CD14-positive monocyte (primary cell): Measurements from ENCODE around the gene STK39. TPM values are rescaled to one million over a fixed set of nuclear protein-coding genes. Genes with fewer than 3 reads are reported as not detected.

ENCODE experiments used
- DNase-seq, 3 donors: peaks; one replicate each; pipeline ENCODE4 v3.0.0-alpha.2; 2011 to 2022
- H2AFZ ChIP-seq: 2 replicates; pipeline ENCODE4 v1.6.0; 2012; ENCODE audit warnings: mild to moderate bottlenecking, low read depth, low read length, inconsistent platforms; ENCODE audit not compliant: insufficient read depth, poor library complexity, severe bottlenecking
- H3K27ac ChIP-seq, 2 donors: 1 replicate in 1 of 2; 2 replicates in 1 of 2; pipeline ENCODE4 v1.5.1; 2012 to 2013; ENCODE audit warnings: low read length in 2 of 2, control low read depth in 1 of 2, inconsistent platforms in 1 of 2, low read depth in 1 of 2, mild to moderate bottlenecking in 1 of 2
- H3K27me3 ChIP-seq, 2 donors: one replicate each; pipeline versions ENCODE4 v1.6.0 to v1.6.1; 2011 to 2013; ENCODE audit warnings: low read length in 2 of 2; ENCODE audit not compliant: control insufficient read depth in 2 of 2, insufficient read depth in 2 of 2
- H3K36me3 ChIP-seq, 2 donors: replicated peaks in 1 of 2; 1 replicate in 1 of 2; 2 replicates in 1 of 2; pipeline versions ENCODE4 v1.5.1 to v1.6.1; 2012 to 2013; ENCODE audit warnings: low read length in 2 of 2, control low read depth in 1 of 2, inconsistent platforms in 1 of 2, mild to moderate bottlenecking in 1 of 2; ENCODE audit not compliant: insufficient read depth in 2 of 2, control insufficient read depth in 1 of 2
- H3K4me1 ChIP-seq, 2 donors: 1 replicate in 1 of 2; 2 replicates in 1 of 2; pipeline versions ENCODE4 v1.5.1 to v1.6.1; 2012 to 2013; ENCODE audit warnings: low read length in 2 of 2, control low read depth in 1 of 2, inconsistent platforms in 1 of 2, mild to moderate bottlenecking in 1 of 2, moderate library complexity in 1 of 2; ENCODE audit not compliant: insufficient read depth in 2 of 2, control insufficient read depth in 1 of 2
- H3K4me2 ChIP-seq: replicated peaks from 2 replicates; pipeline ENCODE3; 2012; ENCODE audit warnings: low read length, moderate library complexity, mild to moderate bottlenecking; ENCODE audit not compliant: poor library complexity, severe bottlenecking; ENCODE audit errors: extremely low read depth
- H3K4me3 ChIP-seq, 3 experiments: fragments of 200-600 bp in 1 of 3; sonication (generic) in 1 of 3; replicated peaks in 1 of 3; 1 replicate in 2 of 3; 2 replicates in 1 of 3; pipeline ENCODE4 v1.5.1; 2011 to 2013; ENCODE audit warnings: low read length in 3 of 3, mild to moderate bottlenecking in 3 of 3, control low read depth in 2 of 3, low read depth in 2 of 3, inconsistent platforms in 1 of 3, moderate library complexity in 1 of 3
- H3K79me2 ChIP-seq: 2 replicates; pipeline ENCODE4 v1.6.0; 2012; ENCODE audit warnings: mild to moderate bottlenecking, control low read depth, inconsistent platforms, low read length, moderate library complexity; ENCODE audit not compliant: insufficient read depth
- H3K9ac ChIP-seq: 2 replicates; pipeline ENCODE4 v1.6.0; 2017; ENCODE audit warnings: low read length, mild to moderate bottlenecking; ENCODE audit not compliant: insufficient read depth, poor library complexity, severe bottlenecking
- H3K9me3 ChIP-seq, 2 donors: replicated peaks in 1 of 2; 1 replicate in 1 of 2; 2 replicates in 1 of 2; pipeline versions ENCODE4 v1.5.1 to v1.6.1; 2012 to 2013; ENCODE audit warnings: low read length in 2 of 2, control low read depth in 1 of 2; ENCODE audit not compliant: control insufficient read depth in 1 of 2, insufficient read depth in 1 of 2
- H4K20me1 ChIP-seq: 2 replicates; pipeline ENCODE4 v1.6.0; 2012; ENCODE audit warnings: mild to moderate bottlenecking, low read length, control low read depth, moderate library complexity; ENCODE audit not compliant: insufficient read depth
- H3K27ac Mint-ChIP-seq, 7 donors: one replicate each; pipeline ENCODE4 v1.8.0; 2020; ENCODE audit warnings: mild to moderate bottlenecking in 7 of 7, mixed read lengths in 7 of 7, moderate library complexity in 6 of 7, inconsistent platforms in 2 of 7
- H3K27me3 Mint-ChIP-seq, 3 donors: one replicate each; pipeline ENCODE4 v1.8.0; 2021 to 2022; ENCODE audit warnings: low read depth in 3 of 3, mild to moderate bottlenecking in 3 of 3, mixed read lengths in 3 of 3, moderate library complexity in 3 of 3, inconsistent platforms in 1 of 3
- H3K36me3 Mint-ChIP-seq, 2 donors: one replicate each; pipeline ENCODE4 v1.8.0; 2020; ENCODE audit warnings: mixed read lengths in 2 of 2, inconsistent platforms in 1 of 2, mild to moderate bottlenecking in 1 of 2
- H3K4me1 Mint-ChIP-seq: one replicate; pipeline ENCODE4 v1.8.0; 2020; ENCODE audit warnings: mild to moderate bottlenecking, mixed read lengths
- H3K4me3 Mint-ChIP-seq, 2 donors: one replicate each; pipeline ENCODE4 v1.8.0; 2020; ENCODE audit warnings: mild to moderate bottlenecking in 2 of 2, mixed read lengths in 2 of 2, moderate library complexity in 1 of 2
- H3K9me3 Mint-ChIP-seq, 7 donors: one replicate each; pipeline ENCODE4 v1.8.0; 2020 to 2022; ENCODE audit warnings: mixed read lengths in 7 of 7, mild to moderate bottlenecking in 6 of 7, moderate library complexity in 6 of 7, inconsistent platforms in 2 of 7
- CTCF ChIP-seq: fragments of 200-600 bp; IDR thresholded peaks from one replicate; pipeline ENCODE4 v1.8.0; 2022; ENCODE audit warnings: antibody characterized with exemption, mild to moderate bottlenecking
- WGBS: methylation state at CpG from one replicate; pipeline ENCODE4 v1.1.5; 2013; ENCODE audit warnings: missing lambda C conversion rate; ENCODE audit not compliant: insufficient coverage; 5-methylcytosine and 5-hydroxymethylcytosine counted together
- intact Hi-C, 2 donors: fragments of 100-400 bp; cut with micrococcal nuclease; formaldehyde crosslinking; loops; one replicate each; pipeline versions ENCODE4 v1.15.0 to v1.15.1; 2023
- polyA plus RNA-seq, 3 donors: library from polyadenylated mRNA; depleted of rRNA in 1 of 3; unstranded in 2 of 3; stranded (reverse) in 1 of 3; fragments of 300-500 nt in 2 of 3; fragments of >200 nt in 1 of 3; fragmentation: Illumina TruSeq in 2 of 3; gene quantifications; 1 replicate in 2 of 3; 2 replicates in 1 of 3; pipeline ENCODE4 v1.2.3, GENCODE V29; 2012 to 2021

STK39 gene
- polyA plus RNA-seq, 3 donors: 1.2 to 2.7 (median 2.6) TPM

DNA sequence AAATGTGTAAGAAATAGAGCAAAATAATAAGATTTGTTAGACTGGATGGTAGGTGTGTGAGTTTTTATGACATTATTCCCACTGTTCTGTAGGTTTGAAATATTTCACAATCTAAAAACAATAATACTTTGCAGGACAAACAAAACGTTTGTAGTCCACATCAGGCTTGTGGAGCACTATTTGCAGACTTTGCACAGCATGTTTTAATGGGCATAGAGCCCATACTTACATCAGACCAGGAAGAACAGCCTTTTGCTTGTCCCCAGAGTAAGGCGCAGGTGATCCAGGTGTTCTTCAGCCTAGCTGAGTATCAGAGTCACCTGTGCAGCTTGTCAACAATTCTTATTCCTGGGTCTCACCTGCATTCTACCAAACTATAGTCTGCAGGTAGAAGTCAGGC is 9.1 kb upstream of the STK39 start:
- no peaks in the 10 kb centered on the region for H3K79me2 ChIP-seq
- H3K9me3 Mint-ChIP-seq: peaks cover 9 to 21% (median 19%) of the 10 kb centered on the region in 7 donors

DNA sequence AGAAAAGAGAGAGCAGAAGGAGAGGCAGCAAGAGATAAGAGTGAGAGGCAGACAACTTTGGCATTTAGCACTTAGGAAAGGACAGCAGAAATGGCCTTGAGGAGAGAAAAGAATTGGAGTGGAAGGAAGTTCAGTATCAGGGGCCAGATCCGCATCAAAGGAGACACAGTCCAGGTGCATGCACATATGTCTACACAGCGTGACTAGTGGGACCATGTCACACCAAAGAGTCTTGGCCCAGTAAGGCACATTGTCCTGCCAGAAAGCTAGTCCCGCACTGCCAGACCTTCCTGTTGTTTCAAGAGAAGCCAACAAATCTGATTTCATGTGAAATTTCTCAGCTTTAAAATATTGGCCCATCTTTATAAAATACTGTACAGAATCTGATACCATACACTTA is 8.5 kb upstream of the STK39 start:
- H3K4me1 Mint-ChIP-seq: no peaks in the 10 kb centered on the region
- 89% methylated on average over 3 of the region's 3 CpGs for WGBS
- intact Hi-C loops: no loop called here

More for the DNA sequence above, 9.1 kb upstream of the STK39 start:
- Histone ChIP-seq H3K4me3 (no peak overlapping the region), H3K4me2 (no peak overlapping the region), H4K20me1 (no peaks in the 10 kb centered on the region), H3K27me3 (no peaks in the 10 kb centered on the region), H3K27ac (no peak overlapping the region), H2AFZ (no peak overlapping the region), H3K36me3 (no peaks in the 10 kb centered on the region), H3K4me1 (no peaks in the 10 kb centered on the region), H3K9ac (no peak overlapping the region), H3K9me3 (peaks cover 10 to 16% of the 10 kb centered on the region in 2 donors)
- TF ChIP-seq CTCF: no peak
- no peak overlapping the region for H3K27ac Mint-ChIP-seq
- no peak overlapping the region for H3K4me3 Mint-ChIP-seq
- 92% methylated on average over 2 of the region's 2 CpGs for WGBS
- intact Hi-C loops: no loop called here
- H3K36me3 Mint-ChIP-seq: no peaks in the 10 kb centered on the region
- H3K4me1 Mint-ChIP-seq: no peaks in the 10 kb centered on the region
- no peak for DNase-seq
- peaks cover 0 to 3% (median 0%) of the 10 kb centered on the region in 3 donors for H3K27me3 Mint-ChIP-seq

More for the DNA sequence above, 8.5 kb upstream of the STK39 start:
- Histone ChIP-seq H3K36me3 (no peaks in the 10 kb centered on the region), H2AFZ (no peak overlapping the region), H3K4me1 (no peaks in the 10 kb centered on the region), H3K27me3 (no peaks in the 10 kb centered on the region), H3K4me3 (no peak overlapping the region), H3K27ac (no peak overlapping the region), H3K9ac (no peak overlapping the region), H4K20me1 (no peaks in the 10 kb centered on the region), H3K9me3 (peaks cover 10 to 16% of the 10 kb centered on the region in 2 donors), H3K79me2 (no peaks in the 10 kb centered on the region), H3K4me2 (no peak overlapping the region)
- Mint-ChIP-seq H3K4me3 (no peak overlapping the region), H3K27ac (no peak overlapping the region), H3K27me3 (peaks cover 0 to 3% (median 0%) of the 10 kb centered on the region in 3 donors), H3K36me3 (no peaks in the 10 kb centered on the region), H3K9me3 (peaks cover 9 to 21% (median 19%) of the 10 kb centered on the region in 7 donors)
- TF ChIP-seq CTCF: no peak
- DNase-seq: no peak
